MCF 10A (cell line): ENCODE measurements around the gene TXNDC11. TPM values are rescaled to one million over a fixed set of nuclear protein-coding genes. Genes with fewer than 3 reads are reported as not detected.

Source experiments
- BruUV-seq: library from RNA; stranded (reverse); fragments of 400-500 nt; replicated peaks from 2 replicates; lab custom pipeline; 2021; lab: Mats Ljungman, UMichigan
- CTCF ChIA-PET: fragments of 300-600 bp; sonication (Branson Sonifier 250); formaldehyde crosslinking; extraction: SDS; loops from one replicate; lab custom pipeline; 2021; ENCODE audit warnings: antibody characterized with exemption, inconsistent platforms; lab: Yijun Ruan, JAX
- POLR2A ChIA-PET: fragments of 300-600, 350-650 bp; sonication (Branson Sonifier 250); formaldehyde crosslinking; extraction: SDS; loops from one replicate; lab custom pipeline; 2020; ENCODE audit warnings: antibody characterized with exemption, inconsistent platforms; lab: Yijun Ruan, JAX
- DNase-seq: peaks from one replicate; pipeline ENCODE4 v3.0.0-alpha.2; 2018; ENCODE audit not compliant: unreplicated experiment
- H3K27ac Mint-ChIP-seq: one replicate; pipeline ENCODE4 v1.8.0; 2022; ENCODE audit warnings: mild to moderate bottlenecking, low read depth, mixed read lengths; ENCODE audit not compliant: unreplicated experiment
- H3K27me3 Mint-ChIP-seq: one replicate; pipeline ENCODE4 v1.8.0; 2022; ENCODE audit warnings: mixed read lengths; ENCODE audit not compliant: insufficient read depth, unreplicated experiment
- H3K36me3 Mint-ChIP-seq: one replicate; pipeline ENCODE4 v1.8.0; 2022; ENCODE audit warnings: mild to moderate bottlenecking, moderate library complexity, mixed read lengths; ENCODE audit not compliant: insufficient read depth, unreplicated experiment
- H3K4me1 Mint-ChIP-seq: one replicate; pipeline ENCODE4 v1.8.0; 2022; ENCODE audit warnings: mixed read lengths; ENCODE audit not compliant: insufficient read depth, unreplicated experiment
- H3K4me3 Mint-ChIP-seq: one replicate; pipeline ENCODE4 v1.8.0; 2022; ENCODE audit warnings: mild to moderate bottlenecking, moderate library complexity, mixed read lengths; ENCODE audit not compliant: unreplicated experiment
- H3K9me3 Mint-ChIP-seq: one replicate; pipeline ENCODE4 v1.8.0; 2022; ENCODE audit warnings: mixed read lengths; ENCODE audit not compliant: unreplicated experiment
- intact Hi-C: fragments of 100-400 bp; cut with micrococcal nuclease; formaldehyde crosslinking; loops from 2 replicates; pipeline ENCODE4 v1.14.1; 2022
- total RNA-seq: library from RNA; stranded (reverse); gene quantifications from 2 replicates; pipeline ENCODE4 v1.2.3, GENCODE V29; 2022
- TF ChIP-seq, protein P1 (sequence below): fragments of 200-600 bp; IDR thresholded peaks from one replicate; pipeline ENCODE4 v1.8.0; 2022; ENCODE audit warnings: antibody characterized with exemption, mild to moderate bottlenecking; ENCODE audit not compliant: unreplicated experiment

TXNDC11 gene
- total RNA-seq, 1 experiment from 2014 or later = 38.2 TPM

DNA sequence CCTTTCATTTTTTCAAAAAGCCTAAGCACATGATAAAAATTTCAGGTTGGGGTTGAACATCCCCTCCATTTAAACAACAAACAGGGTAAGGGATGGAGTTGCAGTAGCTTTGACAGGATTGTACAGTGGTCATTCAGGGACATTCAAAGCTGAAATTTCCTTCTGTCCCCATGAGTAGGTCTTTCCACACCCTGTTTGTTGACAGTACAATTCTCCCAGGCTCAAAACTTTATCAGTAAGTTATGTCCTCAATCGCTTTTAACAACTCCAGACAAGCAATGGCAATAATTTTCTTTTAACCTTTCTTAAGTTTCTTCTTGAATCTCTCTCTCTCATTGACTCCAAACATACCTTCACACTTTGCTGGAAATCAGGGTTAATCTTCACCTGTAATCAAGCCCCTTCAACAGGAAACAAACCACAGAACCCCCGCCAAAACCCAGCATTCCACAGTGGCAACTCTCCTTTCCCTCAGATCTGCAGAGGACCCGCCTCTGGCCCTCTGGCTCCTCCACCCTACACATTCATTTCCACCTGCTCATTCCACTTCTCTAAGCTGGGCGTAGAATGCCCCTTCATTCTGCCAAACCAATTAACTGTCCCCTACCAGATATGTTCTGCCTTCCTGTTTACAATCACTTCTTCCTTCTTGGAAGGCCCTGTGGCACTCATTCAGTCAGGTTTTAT lies 20.7 kb downstream of the TXNDC11 start:
- BruUV-seq = no TSS peak
- H3K4me1 Mint-ChIP-seq = no peaks in the 10 kb centered on the region
- H3K27me3 Mint-ChIP-seq = no peaks in the 10 kb centered on the region
- H3K36me3 Mint-ChIP-seq = peaks cover 71% of the 10 kb centered on the region
- CTCF ChIA-PET = interaction anchor here (2.0 kb wide), 1 partner anchor 326 kb away, joined by 7 read pairs; no protein-coding TSS in a partner anchor
- intact Hi-C loops = no loop called here
- no peak overlapping the region for H3K4me3 Mint-ChIP-seq
- no peaks in the 10 kb centered on the region for H3K9me3 Mint-ChIP-seq
- no peak for DNase-seq
- TF ChIP-seq, protein P1, sequence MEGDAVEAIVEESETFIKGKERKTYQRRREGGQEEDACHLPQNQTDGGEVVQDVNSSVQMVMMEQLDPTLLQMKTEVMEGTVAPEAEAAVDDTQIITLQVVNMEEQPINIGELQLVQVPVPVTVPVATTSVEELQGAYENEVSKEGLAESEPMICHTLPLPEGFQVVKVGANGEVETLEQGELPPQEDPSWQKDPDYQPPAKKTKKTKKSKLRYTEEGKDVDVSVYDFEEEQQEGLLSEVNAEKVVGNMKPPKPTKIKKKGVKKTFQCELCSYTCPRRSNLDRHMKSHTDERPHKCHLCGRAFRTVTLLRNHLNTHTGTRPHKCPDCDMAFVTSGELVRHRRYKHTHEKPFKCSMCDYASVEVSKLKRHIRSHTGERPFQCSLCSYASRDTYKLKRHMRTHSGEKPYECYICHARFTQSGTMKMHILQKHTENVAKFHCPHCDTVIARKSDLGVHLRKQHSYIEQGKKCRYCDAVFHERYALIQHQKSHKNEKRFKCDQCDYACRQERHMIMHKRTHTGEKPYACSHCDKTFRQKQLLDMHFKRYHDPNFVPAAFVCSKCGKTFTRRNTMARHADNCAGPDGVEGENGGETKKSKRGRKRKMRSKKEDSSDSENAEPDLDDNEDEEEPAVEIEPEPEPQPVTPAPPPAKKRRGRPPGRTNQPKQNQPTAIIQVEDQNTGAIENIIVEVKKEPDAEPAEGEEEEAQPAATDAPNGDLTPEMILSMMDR = no peak
- POLR2A ChIA-PET = interaction anchor here (1.0 kb wide), 1 partner anchor 19 kb away, joined by 3 read pairs; no protein-coding TSS in a partner anchor
- H3K27ac Mint-ChIP-seq = no peak overlapping the region

DNA sequence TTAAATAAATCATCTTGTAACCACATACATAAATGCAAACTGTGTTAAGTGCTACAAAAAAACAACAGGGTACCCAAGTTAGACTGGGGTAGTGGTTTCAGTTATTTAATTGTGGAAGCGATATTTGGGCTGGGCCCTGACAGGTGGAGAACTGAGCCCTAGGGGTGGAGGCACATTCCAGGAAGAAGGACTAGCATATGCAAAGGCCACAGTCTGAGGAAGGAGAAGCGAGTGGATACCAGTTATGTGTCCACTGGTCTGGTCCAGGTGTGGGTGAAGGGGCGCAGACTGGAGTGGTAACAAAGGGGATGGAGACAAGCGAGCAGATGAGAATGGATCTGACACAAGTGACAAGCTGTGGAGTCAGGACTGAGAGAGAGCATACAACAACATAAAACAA lies 22.9 kb downstream of the TXNDC11 start:
- no peak overlapping the region for H3K27ac Mint-ChIP-seq
- ChIA-PET POLR2A (interaction anchor here (1.5 to 2.2 kb wide), 2 partner anchors 23 to 324 kb away, joined by 5 read pairs; partner anchors contain the start of gene TXNDC11), CTCF (interaction anchor here (1.1 to 2.6 kb wide), 3 partner anchors 12 to 324 kb away, joined by 3 to 14 read pairs (median 5); no protein-coding TSS in a partner anchor)
- peaks cover 69% of the 10 kb centered on the region for H3K36me3 Mint-ChIP-seq
- no peaks in the 10 kb centered on the region for H3K4me1 Mint-ChIP-seq
- no peak for DNase-seq
- no peak overlapping the region for H3K4me3 Mint-ChIP-seq
- intact Hi-C loops = loop anchor here (10.0 kb wide), 1 partner anchor 745 kb away; no protein-coding TSS in a partner anchor
- no peaks in the 10 kb centered on the region for H3K27me3 Mint-ChIP-seq
- no peaks in the 10 kb centered on the region for H3K9me3 Mint-ChIP-seq
- TF ChIP-seq, protein P1 = no peak
- BruUV-seq = no TSS peak

DNA sequence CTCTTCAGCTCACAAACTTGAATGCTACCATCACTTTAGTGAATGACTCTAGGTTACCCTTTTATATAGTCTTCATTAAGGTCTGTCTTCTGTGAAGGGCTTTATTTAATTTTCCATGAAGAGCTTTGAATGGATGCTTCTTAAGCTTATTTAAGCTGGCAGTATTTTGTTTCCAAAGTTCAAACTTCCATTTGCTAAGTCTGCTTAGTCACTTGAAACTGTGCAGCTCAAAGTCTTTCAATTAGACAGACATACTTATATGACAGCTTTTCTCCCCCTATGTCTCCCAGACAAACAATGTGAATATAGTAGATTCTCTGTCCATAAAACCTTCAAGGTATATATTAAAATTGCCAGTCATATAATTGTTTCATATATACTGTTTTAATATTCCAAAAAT lies 23.5 kb downstream of the TXNDC11 start:
- H3K4me1 Mint-ChIP-seq = no peaks in the 10 kb centered on the region
- TF ChIP-seq, protein P1 = no peak
- ChIA-PET POLR2A (interaction anchor here (1.5 to 2.2 kb wide), 2 partner anchors 23 to 323 kb away, joined by 5 read pairs; partner anchors contain the start of gene TXNDC11), CTCF (interaction anchor here (0.7 to 2.6 kb wide), 4 partner anchors 12 to 323 kb away, joined by 3 to 14 read pairs (median 4); no protein-coding TSS in a partner anchor)
- no peak for DNase-seq
- intact Hi-C loops = loop anchor here (10.0 kb wide), 1 partner anchor 744 kb away; no protein-coding TSS in a partner anchor
- no peaks in the 10 kb centered on the region for H3K27me3 Mint-ChIP-seq
- peaks cover 69% of the 10 kb centered on the region for H3K36me3 Mint-ChIP-seq
- no peaks in the 10 kb centered on the region for H3K9me3 Mint-ChIP-seq
- H3K4me3 Mint-ChIP-seq = no peak overlapping the region
- no peak overlapping the region for H3K27ac Mint-ChIP-seq
- BruUV-seq = no TSS peak

DNA sequence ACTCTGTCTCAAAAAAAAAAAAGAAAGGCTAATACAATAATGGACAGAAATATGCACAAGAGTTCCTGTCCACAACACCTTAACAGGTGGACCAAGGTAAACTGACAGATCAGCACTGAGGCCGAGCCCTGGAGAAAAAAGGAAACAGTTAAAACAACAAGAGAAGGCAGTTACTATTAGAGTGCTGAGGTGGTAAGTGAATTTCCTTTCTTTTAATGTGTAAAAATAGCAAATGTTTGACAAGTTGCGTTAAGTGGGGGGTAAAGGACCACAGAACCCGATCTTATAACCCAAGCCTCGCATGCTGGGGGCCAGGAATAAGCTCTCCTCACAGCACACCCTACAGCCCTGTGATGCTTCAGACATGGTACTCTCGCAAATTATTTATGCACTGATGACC lies 24.8 kb downstream of the TXNDC11 start:
- H3K27me3 Mint-ChIP-seq = no peaks in the 10 kb centered on the region
- BruUV-seq = no TSS peak
- H3K4me3 Mint-ChIP-seq = no peak overlapping the region
- ChIA-PET CTCF (interaction anchor here (0.5 to 5.2 kb wide), 8 partner anchors 19 to 763 kb away, joined by 3 to 79 read pairs (median 4); no protein-coding TSS in a partner anchor), POLR2A (interaction anchor here (0.7 kb wide), 1 partner anchor 557 kb away, joined by 4 read pairs; no protein-coding TSS in a partner anchor)
- intact Hi-C loops = loop anchor here (10.0 kb wide), 1 partner anchor 743 kb away; no protein-coding TSS in a partner anchor
- DNase-seq = no peak
- H3K36me3 Mint-ChIP-seq = peaks cover 67% of the 10 kb centered on the region
- H3K27ac Mint-ChIP-seq = no peak overlapping the region
- no peaks in the 10 kb centered on the region for H3K4me1 Mint-ChIP-seq
- H3K9me3 Mint-ChIP-seq = no peaks in the 10 kb centered on the region
- TF ChIP-seq, protein P1 = no peak
